ENCODE measurements around the gene CDC73. TPM values are rescaled to one million over a fixed set of nuclear protein-coding genes. Genes with fewer than 3 reads are reported as not detected.

The CDC73 gene
- total RNA-seq, 5 donors from 2014 or later (not counting 1 experiment from before 2014, with no cell fraction given) = 54.1 to 64.4 (median 57.4) TPM

DNA sequence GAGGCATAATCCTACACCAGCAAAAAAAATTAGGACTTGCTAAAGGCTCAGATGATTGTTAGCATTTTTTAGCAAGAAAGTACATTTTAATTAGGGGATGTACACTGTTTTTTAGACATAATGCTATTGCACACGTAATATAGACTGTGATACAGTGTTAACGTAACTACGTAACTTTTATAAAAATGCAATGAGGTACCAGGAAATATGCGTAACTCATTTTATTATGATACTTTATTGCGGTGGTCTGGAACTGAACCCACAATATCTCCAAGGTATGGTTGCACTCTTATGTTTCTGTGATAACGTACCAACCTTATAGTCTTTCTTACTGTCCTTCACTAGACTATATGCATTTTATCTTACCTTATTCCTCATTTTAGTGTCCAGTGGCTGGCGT lies 127.4 kb downstream of the CDC73 start:
- Histone ChIP-seq H3K36me3 (ENCODE audit: control insufficient read depth in 2 of 2, extremely low read depth in 1 of 2, insufficient read depth in 1 of 2, low read length in 1 of 2) (peaks cover 0 to 21% of the 10 kb centered on the region in 2 donors), H3K9me3 (no peaks in the 10 kb centered on the region), H3K4me1 (ENCODE audit: control insufficient read depth in 1 of 2, extremely low read depth in 1 of 2, insufficient read depth in 2 of 2, low read length in 2 of 2) (no peaks in the 10 kb centered on the region), H3K27me3 (replicated peaks in 1 of 2; ENCODE audit: control insufficient read depth in 2 of 2, extremely low read depth in 1 of 2, insufficient read depth in 2 of 2, low read length in 1 of 2) (no peaks in the 10 kb centered on the region), H3K27ac (ENCODE audit: low read length) (no peak overlapping the region), H3K4me3 (ENCODE audit: control insufficient read depth in 1 of 2, extremely low read depth in 1 of 2, low read length in 1 of 2) (no peak overlapping the region)
- Mint-ChIP-seq H3K27me3 (no peaks in the 10 kb centered on the region), H3K27ac (no peak overlapping the region), H3K9me3 (peaks cover 0 to 15% (median 3%) of the 10 kb centered on the region in 3 donors), H3K36me3 (peaks cover 60% of the 10 kb centered on the region), H3K4me3 (no peak overlapping the region), H3K4me1 (peaks cover 0 to 9% (median 8%) of the 10 kb centered on the region in 3 donors)
- ChIA-PET POLR2A (no interaction called here), CTCF (no interaction called here)
- ATAC-seq (replicated peaks in 1 of 4) (no peak), DNase-seq (no peak)
- WGBS (ENCODE audit: insufficient coverage) = no CpG with 5 or more reads among the region's 7 CpGs

DNA sequence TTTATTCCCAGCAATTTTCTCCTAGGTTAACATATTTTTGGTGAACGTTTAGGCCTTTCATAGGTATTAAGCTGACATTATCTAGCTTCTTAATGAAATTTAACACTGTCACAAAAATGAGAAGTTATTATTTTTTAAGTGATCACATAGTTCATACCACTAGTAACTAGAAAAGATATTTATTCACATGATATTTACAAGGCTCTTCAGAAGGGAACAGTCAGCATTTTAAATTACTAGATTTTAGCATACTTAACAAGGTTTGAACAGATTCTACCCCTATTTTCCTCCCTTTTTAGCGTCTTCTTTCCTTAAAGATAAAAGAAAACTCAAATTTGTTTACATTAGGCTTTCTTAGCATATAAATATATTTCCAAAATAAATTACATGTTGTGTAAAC lies 130.1 kb downstream of the CDC73 start:
- WGBS (ENCODE audit: insufficient coverage) = no CpG with 5 or more reads among the region's 2 CpGs
- Histone ChIP-seq H3K4me3 (ENCODE audit: control insufficient read depth in 1 of 2, extremely low read depth in 1 of 2, low read length in 1 of 2) (no peak overlapping the region), H3K27me3 (replicated peaks in 1 of 2; ENCODE audit: control insufficient read depth in 2 of 2, extremely low read depth in 1 of 2, insufficient read depth in 2 of 2, low read length in 1 of 2) (no peaks in the 10 kb centered on the region), H3K9me3 (no peaks in the 10 kb centered on the region), H3K4me1 (ENCODE audit: control insufficient read depth in 1 of 2, extremely low read depth in 1 of 2, insufficient read depth in 2 of 2, low read length in 2 of 2) (no peaks in the 10 kb centered on the region), H3K27ac (ENCODE audit: low read length) (no peak overlapping the region), H3K36me3 (ENCODE audit: control insufficient read depth in 2 of 2, extremely low read depth in 1 of 2, insufficient read depth in 1 of 2, low read length in 1 of 2) (peaks cover 0 to 21% of the 10 kb centered on the region in 2 donors)
- H3K4me3 Mint-ChIP-seq = no peak overlapping the region
- ATAC-seq (replicated peaks in 1 of 4) = no peak
- H3K4me1 Mint-ChIP-seq = peaks cover 0 to 2% (median 0%) of the 10 kb centered on the region in 3 donors
- CTCF ChIA-PET = no interaction called here
- no peaks in the 10 kb centered on the region for H3K27me3 Mint-ChIP-seq
- DNase-seq = no peak
- POLR2A ChIA-PET = no interaction called here
- H3K36me3 Mint-ChIP-seq = peaks cover 37% of the 10 kb centered on the region
- H3K9me3 Mint-ChIP-seq = peaks cover 0 to 11% (median 3%) of the 10 kb centered on the region in 3 donors
- no peak overlapping the region for H3K27ac Mint-ChIP-seq

DNA sequence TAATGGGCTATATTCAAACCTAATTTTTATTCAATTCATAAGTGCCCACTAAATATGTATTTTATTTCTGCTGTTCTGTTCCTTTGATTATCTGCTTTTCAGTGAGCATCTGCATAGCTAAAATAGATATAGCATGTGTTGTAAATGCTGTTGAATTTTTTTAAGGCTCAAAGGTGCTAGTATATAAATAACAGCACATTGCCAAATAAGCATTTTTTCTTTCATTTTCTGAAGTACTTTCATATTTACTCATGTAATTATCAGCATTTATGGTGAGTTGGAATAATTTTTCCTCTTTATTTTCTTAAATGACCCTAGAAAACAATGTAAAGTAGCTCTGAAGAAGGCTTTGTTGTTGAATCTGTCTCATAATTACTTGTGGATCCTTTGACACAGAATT lies 134.2 kb downstream of the CDC73 start:
- CTCF ChIA-PET = interaction anchor here in 1 of 2 donors (0.5 kb wide), 1 partner anchor 540 kb away, joined by 3 read pairs; no protein-coding TSS in a partner anchor
- Histone ChIP-seq H3K27ac (ENCODE audit: low read length) (no peak overlapping the region), H3K27me3 (replicated peaks in 1 of 2; ENCODE audit: control insufficient read depth in 2 of 2, extremely low read depth in 1 of 2, insufficient read depth in 2 of 2, low read length in 1 of 2) (no peaks in the 10 kb centered on the region), H3K9me3 (no peaks in the 10 kb centered on the region), H3K4me1 (ENCODE audit: control insufficient read depth in 1 of 2, extremely low read depth in 1 of 2, insufficient read depth in 2 of 2, low read length in 2 of 2) (no peaks in the 10 kb centered on the region), H3K4me3 (ENCODE audit: control insufficient read depth in 1 of 2, extremely low read depth in 1 of 2, low read length in 1 of 2) (no peak overlapping the region), H3K36me3 (ENCODE audit: control insufficient read depth in 2 of 2, extremely low read depth in 1 of 2, insufficient read depth in 1 of 2, low read length in 1 of 2) (peaks cover 0 to 4% of the 10 kb centered on the region in 2 donors)
- H3K27me3 Mint-ChIP-seq = no peaks in the 10 kb centered on the region
- H3K4me3 Mint-ChIP-seq = no peak overlapping the region
- H3K36me3 Mint-ChIP-seq = peaks cover 11% of the 10 kb centered on the region
- ATAC-seq (replicated peaks in 1 of 4) (no peak), DNase-seq (no peak)
- peaks cover 0 to 6% (median 0%) of the 10 kb centered on the region in 3 donors for H3K4me1 Mint-ChIP-seq
- POLR2A ChIA-PET = no interaction called here
- H3K9me3 Mint-ChIP-seq = no peaks in the 10 kb centered on the region
- no peak overlapping the region for H3K27ac Mint-ChIP-seq

DNA sequence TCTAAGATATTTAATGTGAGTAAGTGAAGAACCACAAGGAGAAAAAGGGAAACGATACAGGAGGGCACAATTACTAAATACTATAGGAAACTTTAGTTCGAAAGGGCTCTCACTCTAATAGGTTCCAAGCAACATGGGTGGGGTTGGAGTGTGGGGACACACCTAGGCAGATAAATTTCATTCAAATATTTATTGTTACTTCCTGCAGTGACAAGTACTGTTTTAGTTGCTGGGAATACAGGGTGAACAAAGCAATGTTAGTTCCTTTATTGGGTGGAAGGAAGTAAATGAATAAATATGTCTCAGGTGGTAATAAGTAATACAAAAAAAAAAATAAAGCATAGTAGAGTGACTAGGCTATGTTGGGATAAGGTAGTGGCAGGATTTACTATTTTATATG lies 137.8 kb downstream of the CDC73 start:
- ATAC-seq (replicated peaks in 1 of 4) (no peak), DNase-seq (no peak)
- Mint-ChIP-seq H3K4me1 (peaks cover 0 to 6% (median 0%) of the 10 kb centered on the region in 3 donors), H3K27ac (no peak overlapping the region), H3K9me3 (no peaks in the 10 kb centered on the region), H3K36me3 (peaks cover 21% of the 10 kb centered on the region), H3K4me3 (no peak overlapping the region), H3K27me3 (no peaks in the 10 kb centered on the region)
- H3K4me3 ChIP-seq (ENCODE audit: control insufficient read depth in 1 of 2, extremely low read depth in 1 of 2, low read length in 1 of 2) = no peak overlapping the region
- H3K4me1 ChIP-seq (ENCODE audit: control insufficient read depth in 1 of 2, extremely low read depth in 1 of 2, insufficient read depth in 2 of 2, low read length in 2 of 2) = no peaks in the 10 kb centered on the region
- ChIA-PET CTCF (interaction anchor here in 1 of 2 donors (0.7 kb wide), 1 partner anchor 479 kb away, joined by 3 read pairs; no protein-coding TSS in a partner anchor), POLR2A (no interaction called here)
- H3K27me3 ChIP-seq (replicated peaks in 1 of 2; ENCODE audit: control insufficient read depth in 2 of 2, extremely low read depth in 1 of 2, insufficient read depth in 2 of 2, low read length in 1 of 2) = no peaks in the 10 kb centered on the region
- no peak overlapping the region for H3K27ac ChIP-seq (ENCODE audit: low read length)
- peaks cover 0 to 6% of the 10 kb centered on the region in 2 donors for H3K36me3 ChIP-seq (ENCODE audit: control insufficient read depth in 2 of 2, extremely low read depth in 1 of 2, insufficient read depth in 1 of 2, low read length in 1 of 2)
- WGBS (ENCODE audit: insufficient coverage) = no CpG with 5 or more reads among the region's 2 CpGs
- H3K9me3 ChIP-seq = no peaks in the 10 kb centered on the region

DNA sequence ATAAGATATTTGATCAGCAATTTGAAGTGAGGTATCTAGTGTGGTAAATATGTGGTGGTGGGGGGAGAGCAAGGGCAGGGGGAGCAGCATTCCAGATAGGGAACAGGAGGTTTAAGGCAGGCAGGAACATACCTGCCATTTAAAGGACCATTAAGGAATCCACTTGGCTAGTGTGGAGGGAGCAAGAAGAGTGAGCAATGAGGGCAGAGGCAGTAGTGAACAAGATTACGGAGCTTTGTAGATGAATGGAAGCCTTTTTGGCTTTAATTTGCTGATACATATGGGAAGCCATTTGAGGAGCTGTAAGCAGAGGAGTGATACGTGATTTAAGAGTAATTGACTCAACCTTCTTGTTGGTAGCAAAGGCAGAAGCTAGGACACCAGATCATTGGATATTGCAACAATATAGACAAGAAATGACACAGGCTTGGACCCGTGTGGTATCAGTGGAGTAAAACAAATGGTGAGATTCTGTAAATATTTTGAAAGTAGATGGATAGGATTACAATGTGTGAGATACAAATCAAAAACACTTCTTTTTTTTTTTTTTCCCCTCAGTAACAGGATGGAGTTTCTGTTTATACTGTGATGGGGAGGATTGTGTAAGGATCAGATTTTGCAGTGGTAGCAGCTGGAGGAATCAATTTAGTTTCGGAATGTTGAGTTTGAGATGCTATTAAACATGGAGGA lies 138.4 kb downstream of the CDC73 start:
- Histone ChIP-seq H3K27ac (ENCODE audit: low read length) (no peak overlapping the region), H3K4me1 (ENCODE audit: control insufficient read depth in 1 of 2, extremely low read depth in 1 of 2, insufficient read depth in 2 of 2, low read length in 2 of 2) (no peaks in the 10 kb centered on the region), H3K9me3 (no peaks in the 10 kb centered on the region), H3K36me3 (ENCODE audit: control insufficient read depth in 2 of 2, extremely low read depth in 1 of 2, insufficient read depth in 1 of 2, low read length in 1 of 2) (peaks cover 0 to 6% of the 10 kb centered on the region in 2 donors), H3K4me3 (ENCODE audit: control insufficient read depth in 1 of 2, extremely low read depth in 1 of 2, low read length in 1 of 2) (no peak overlapping the region), H3K27me3 (replicated peaks in 1 of 2; ENCODE audit: control insufficient read depth in 2 of 2, extremely low read depth in 1 of 2, insufficient read depth in 2 of 2, low read length in 1 of 2) (no peaks in the 10 kb centered on the region)
- 100% methylated on average over 2 of the region's 4 CpGs for WGBS (ENCODE audit: insufficient coverage)
- H3K4me1 Mint-ChIP-seq = peaks cover 0 to 6% (median 0%) of the 10 kb centered on the region in 3 donors
- H3K36me3 Mint-ChIP-seq = peaks cover 22% of the 10 kb centered on the region
- no peaks in the 10 kb centered on the region for H3K27me3 Mint-ChIP-seq
- no peaks in the 10 kb centered on the region for H3K9me3 Mint-ChIP-seq
- POLR2A ChIA-PET = no interaction called here
- no peak for DNase-seq
- no peak for ATAC-seq (replicated peaks in 1 of 4)
- no peak overlapping the region for H3K27ac Mint-ChIP-seq
- no peak overlapping the region for H3K4me3 Mint-ChIP-seq
- CTCF ChIA-PET = interaction anchor here in 1 of 2 donors (0.7 kb wide), 1 partner anchor 479 kb away, joined by 3 read pairs; no protein-coding TSS in a partner anchor

DNA sequence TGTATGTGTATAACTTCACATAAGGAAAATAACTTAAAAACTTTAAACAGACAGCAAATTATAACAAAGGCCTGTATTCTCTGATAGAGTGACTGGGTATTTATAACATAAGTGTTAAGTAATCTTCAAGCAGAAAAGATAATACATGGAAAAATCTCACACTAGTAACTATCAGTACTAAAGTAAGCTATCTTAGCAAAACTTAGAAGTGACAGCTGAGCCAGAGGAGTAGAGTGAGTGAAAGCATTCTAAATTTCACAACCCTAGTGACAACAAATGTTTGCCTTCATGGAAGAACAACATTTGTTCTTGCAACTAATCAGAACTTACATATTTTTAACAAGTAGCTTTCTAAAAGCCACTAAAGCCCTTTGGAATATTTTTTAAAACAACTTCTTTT lies 139.1 kb downstream of the CDC73 start:
- Histone ChIP-seq H3K9me3 (no peaks in the 10 kb centered on the region), H3K36me3 (ENCODE audit: control insufficient read depth in 2 of 2, extremely low read depth in 1 of 2, insufficient read depth in 1 of 2, low read length in 1 of 2) (peaks cover 0 to 6% of the 10 kb centered on the region in 2 donors), H3K4me3 (ENCODE audit: control insufficient read depth in 1 of 2, extremely low read depth in 1 of 2, low read length in 1 of 2) (no peak overlapping the region), H3K4me1 (ENCODE audit: control insufficient read depth in 1 of 2, extremely low read depth in 1 of 2, insufficient read depth in 2 of 2, low read length in 2 of 2) (no peaks in the 10 kb centered on the region), H3K27ac (ENCODE audit: low read length) (no peak overlapping the region), H3K27me3 (replicated peaks in 1 of 2; ENCODE audit: control insufficient read depth in 2 of 2, extremely low read depth in 1 of 2, insufficient read depth in 2 of 2, low read length in 1 of 2) (no peaks in the 10 kb centered on the region)
- Mint-ChIP-seq H3K4me1 (peaks cover 0 to 6% (median 0%) of the 10 kb centered on the region in 3 donors), H3K9me3 (no peaks in the 10 kb centered on the region), H3K4me3 (no peak overlapping the region), H3K27me3 (no peaks in the 10 kb centered on the region), H3K36me3 (peaks cover 27% of the 10 kb centered on the region), H3K27ac (no peak overlapping the region)
- ChIA-PET POLR2A (no interaction called here), CTCF (interaction anchor here in 1 of 2 donors (0.6 kb wide), 1 partner anchor 1968 kb away, joined by 3 read pairs; no protein-coding TSS in a partner anchor)
- ATAC-seq (replicated peaks in 1 of 4) = no peak
- no peak for DNase-seq
